SK-N-SH (cell line): ENCODE measurements around the gene CCDC6. TPM values are rescaled to one million over a fixed set of nuclear protein-coding genes. Genes with fewer than 3 reads are reported as not detected.
"Not testable (repeated sequence)": the region's sequence is repeated elsewhere in the genome, so short reads cannot be mapped to it uniquely, and the experiment has no call there.

Experiments used
- CTCF ChIA-PET: fragments of 300-600, 350-600 bp; formaldehyde crosslinking; extraction: SDS; loops from one replicate; lab custom pipeline; 2021; lab: Yijun Ruan, JAX
- POLR2A ChIA-PET: fragments of 350-600 bp; sonication (Branson Sonifier 250); formaldehyde crosslinking; extraction: SDS; loops from one replicate; lab custom pipeline; 2020; ENCODE audit warnings: antibody characterized with exemption, inconsistent platforms; lab: Yijun Ruan, JAX
- DNase-seq: peaks from one replicate; pipeline ENCODE4 v3.0.0; 2012
- H2AFZ ChIP-seq: fragments of 200-600 bp; sonication (generic); 2 replicates; pipeline ENCODE4 v1.8.1; 2016; ENCODE audit warnings: antibody characterized with exemption, mild to moderate bottlenecking, low read depth
- H3F3A ChIP-seq: fragments of 200-600 bp; sonication (generic); replicated peaks from 2 replicates; pipeline ENCODE3; 2016; ENCODE audit warnings: antibody characterized with exemption, mild to moderate bottlenecking; ENCODE audit not compliant: insufficient read depth
- H3K27ac ChIP-seq, 2 experiments: fragments of 200-500 bp in 1 of 2; fragments of 200-600 bp in 1 of 2; sonication (Bioruptor generic) in 1 of 2; sonication (generic), shearing (Covaris generic) in 1 of 2; 2 replicates each; pipeline versions ENCODE4 v1.5.1 to v1.6.1; 2014 to 2016; ENCODE audit warnings: low read depth in 2 of 2, inconsistent platforms in 1 of 2, low read length in 1 of 2, mild to moderate bottlenecking in 1 of 2, mixed read lengths in 1 of 2
- H3K27me3 ChIP-seq: fragments of 200-600 bp; sonication (generic), shearing (Covaris generic); 2 replicates; pipeline ENCODE4 v1.6.1; 2016; ENCODE audit warnings: mixed run types; ENCODE audit not compliant: insufficient read depth
- H3K36me3 ChIP-seq, 2 experiments: fragments of 200-500 bp in 1 of 2; fragments of 200-600 bp in 1 of 2; sonication (Bioruptor generic) in 1 of 2; sonication (generic) in 1 of 2; replicated peaks in 1 of 2; 2 replicates each; pipeline versions ENCODE3 to v1.5.1; 2014 to 2016; ENCODE audit warnings: low read length in 1 of 2, mild to moderate bottlenecking in 1 of 2; ENCODE audit not compliant: insufficient read depth in 2 of 2, control insufficient read depth in 1 of 2
- H3K4me1 ChIP-seq, 2 experiments: fragments of 200-500 bp in 1 of 2; fragments of 200-600 bp in 1 of 2; sonication (Bioruptor generic) in 1 of 2; sonication (generic), shearing (Covaris generic) in 1 of 2; 2 replicates each; pipeline versions ENCODE4 v1.5.1 to v1.6.1; 2014 to 2016; ENCODE audit warnings: low read depth in 1 of 2, low read length in 1 of 2, mixed run types in 1 of 2; ENCODE audit not compliant: insufficient read depth in 2 of 2, control insufficient read depth in 1 of 2
- H3K4me2 ChIP-seq: fragments of 200-600 bp; sonication (generic), shearing (Covaris generic); 2 replicates; pipeline ENCODE4 v1.6.1; 2017; ENCODE audit warnings: mixed run types
- H3K4me3 ChIP-seq, 2 experiments: fragments of 200-500 bp in 1 of 2; fragments of 200-600 bp in 1 of 2; sonication (Bioruptor generic) in 1 of 2; sonication (generic), shearing (Covaris generic) in 1 of 2; 2 replicates each; pipeline versions ENCODE4 v1.5.1 to v1.8.1; 2014 to 2016; ENCODE audit warnings: low read depth in 2 of 2, inconsistent platforms in 1 of 2, low read length in 1 of 2, mild to moderate bottlenecking in 1 of 2, mixed read lengths in 1 of 2, moderate library complexity in 1 of 2
- H3K79me2 ChIP-seq: fragments of 200-600 bp; sonication (generic); 2 replicates; pipeline ENCODE4 v1.8.1; 2017; ENCODE audit warnings: mild to moderate bottlenecking; ENCODE audit not compliant: insufficient read depth
- H3K9ac ChIP-seq: fragments of 200-600 bp; sonication (generic); 2 replicates; pipeline ENCODE4 v1.6.1; 2017; ENCODE audit warnings: mixed run types
- H3K9me2 ChIP-seq: fragments of 200-600 bp; sonication (generic); 2 replicates; pipeline ENCODE4 v1.6.1; 2017; ENCODE audit warnings: mixed run types
- H3K9me3 ChIP-seq: fragments of 200-600 bp; sonication (generic); 2 replicates; pipeline ENCODE4 v1.6.1; 2017; ENCODE audit warnings: mixed run types, mild to moderate bottlenecking, moderate library complexity
- H4K20me1 ChIP-seq: fragments of 200-600 bp; sonication (generic); 2 replicates; pipeline ENCODE4 v1.6.1; 2017; ENCODE audit warnings: mild to moderate bottlenecking, mixed run types; ENCODE audit not compliant: insufficient read depth
- CHD2 ChIP-seq: fragments of 150-350 bp; IDR thresholded peaks from 2 replicates; pipeline ENCODE4 v1.6.1; 2018; ENCODE audit warnings: low read length; ENCODE audit not compliant: partially characterized antibody
- ELF1 ChIP-seq: IDR thresholded peaks from 2 replicates; pipeline ENCODE4 v1.4.0; 2012
- EP300 ChIP-seq, 2 experiments: IDR thresholded peaks; 2 replicates each; pipeline versions ENCODE4 v1.4.0 to v1.6.1; 2012; ENCODE audit warnings: borderline replicate concordance in 1 of 2, low read depth in 1 of 2, low read length in 1 of 2
- EZH2phosphoT487 ChIP-seq: fragments of 200-600 bp; sonication (generic); IDR thresholded peaks from 2 replicates; pipeline ENCODE4 v1.6.1; 2017; ENCODE audit warnings: low read depth, mixed run types, mild to moderate bottlenecking, antibody characterized with exemption, moderate library complexity, borderline replicate concordance
- FOSL2 ChIP-seq: IDR thresholded peaks from 2 replicates; pipeline ENCODE4 v1.4.0; 2012; ENCODE audit warnings: low read depth, mild to moderate bottlenecking, moderate library complexity, borderline replicate concordance
- GATA2 ChIP-seq: sonication (generic); formaldehyde crosslinking; IDR thresholded peaks from 2 replicates; pipeline ENCODE4 v1.5.0; 2020; ENCODE audit warnings: mild to moderate bottlenecking, missing genetic modification reagents
- JUND ChIP-seq: IDR thresholded peaks from 2 replicates; pipeline ENCODE4 v1.4.0; 2012
- NFIC ChIP-seq: IDR thresholded peaks from 2 replicates; pipeline ENCODE4 v1.4.0; 2012; ENCODE audit warnings: borderline replicate concordance
- NRF1 ChIP-seq: IDR thresholded peaks from 2 replicates; pipeline ENCODE4 v1.6.1; 2012; ENCODE audit warnings: low read depth, mild to moderate bottlenecking, low read length
- RCOR1 ChIP-seq: fragments of 150-350 bp; IDR thresholded peaks from 2 replicates; pipeline ENCODE4 v1.6.1; 2017; ENCODE audit warnings: antibody characterized with exemption, low read length
- RFX5 ChIP-seq: IDR thresholded peaks from 2 replicates; pipeline ENCODE4 v1.6.1; 2012; ENCODE audit warnings: mild to moderate bottlenecking, improper control_type of control experiment, low read length
- RXRA ChIP-seq: IDR thresholded peaks from 2 replicates; pipeline ENCODE4 v1.4.0; 2012; ENCODE audit warnings: low read depth, mild to moderate bottlenecking, borderline replicate concordance
- SIN3A ChIP-seq: IDR thresholded peaks from 2 replicates; pipeline ENCODE4 v1.6.1; 2012; ENCODE audit warnings: low read depth, mild to moderate bottlenecking, low read length, moderate library complexity, borderline replicate concordance
- TAF1 ChIP-seq: IDR thresholded peaks from 2 replicates; pipeline ENCODE4 v1.6.1; 2012; ENCODE audit warnings: low read depth, mild to moderate bottlenecking, low read length, moderate library complexity, borderline replicate concordance
- TCF12 ChIP-seq: IDR thresholded peaks from 2 replicates; pipeline ENCODE4 v1.4.0; 2012
- YY1 ChIP-seq: IDR thresholded peaks from 2 replicates; pipeline ENCODE4 v1.4.0; 2012; ENCODE audit warnings: low read depth, mild to moderate bottlenecking
- WGBS: methylation state at CpG from one replicate; pipeline ENCODE4 v1.1.6; 2017; ENCODE audit warnings: low lambda C conversion rate; 5-methylcytosine and 5-hydroxymethylcytosine counted together
- polyA plus RNA-seq, 3 experiments: library from polyadenylated mRNA; depleted of rRNA; stranded (reverse); fragments of >200 nt; gene quantifications; 2 replicates each; pipeline ENCODE4 v1.2.3, GENCODE V29; 2012
- TF ChIP-seq, protein P1 (sequence below): fragments of 150-350 bp; IDR thresholded peaks from 2 replicates; pipeline ENCODE4 v1.6.1; 2017; ENCODE audit warnings: antibody characterized with exemption, low read length, low read depth, borderline replicate concordance
- TF ChIP-seq, protein P2 (sequence below): fragments of 150-350 bp; IDR thresholded peaks from 2 replicates; pipeline ENCODE4 v1.6.1; 2016; ENCODE audit warnings: mild to moderate bottlenecking, low read depth, low read length

The CCDC6 gene
- polyA plus RNA-seq, 1 of the 3 experiments (the other 2 are of a cell fraction), result 10.8 TPM

DNA sequence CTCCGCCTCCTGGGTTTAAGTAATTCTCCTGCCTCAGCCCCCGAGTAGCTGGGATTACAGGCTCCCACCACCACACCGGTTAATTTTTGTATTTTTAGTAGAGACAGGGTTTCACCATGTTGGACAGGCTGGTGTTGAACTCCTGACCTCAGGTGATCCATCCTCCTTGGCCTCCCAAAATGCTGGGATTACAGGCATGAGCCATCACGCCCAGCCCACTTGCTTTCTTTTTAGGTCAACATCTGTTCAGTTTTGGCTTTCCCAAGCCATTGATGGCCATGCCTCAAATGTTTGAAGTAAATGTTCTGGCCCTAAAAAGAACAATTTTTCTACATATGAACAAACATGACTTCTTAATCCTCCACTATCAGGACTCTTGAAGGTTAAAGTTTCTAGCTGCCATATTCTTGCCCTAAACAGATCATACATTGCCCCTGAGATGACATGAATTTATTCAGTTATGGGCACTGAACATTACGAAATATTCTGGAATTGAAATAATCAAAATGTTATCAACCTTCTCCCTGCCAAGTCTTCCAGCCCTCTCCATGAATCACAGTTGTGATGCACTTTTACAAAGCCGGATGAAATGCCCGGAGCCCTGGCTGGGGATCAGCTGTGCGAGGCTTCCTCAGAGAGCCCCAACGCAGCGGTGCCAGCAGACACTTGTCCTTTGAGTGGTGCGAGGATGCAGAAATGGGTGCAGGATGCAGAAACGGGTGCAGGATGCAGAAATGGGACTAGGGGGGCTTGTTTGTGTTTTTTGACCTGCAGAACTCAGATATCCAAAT, 156.0 kb downstream of the CCDC6 start (continued):
- TF ChIP-seq JUND, result no peak
- TF ChIP-seq EZH2phosphoT487, result no peak
- TF ChIP-seq NRF1, result no peak
- no peak for TF ChIP-seq ELF1
- TF ChIP-seq GATA2 (CRISPR knock-in tag), result no peak
- TF ChIP-seq, protein P1, sequence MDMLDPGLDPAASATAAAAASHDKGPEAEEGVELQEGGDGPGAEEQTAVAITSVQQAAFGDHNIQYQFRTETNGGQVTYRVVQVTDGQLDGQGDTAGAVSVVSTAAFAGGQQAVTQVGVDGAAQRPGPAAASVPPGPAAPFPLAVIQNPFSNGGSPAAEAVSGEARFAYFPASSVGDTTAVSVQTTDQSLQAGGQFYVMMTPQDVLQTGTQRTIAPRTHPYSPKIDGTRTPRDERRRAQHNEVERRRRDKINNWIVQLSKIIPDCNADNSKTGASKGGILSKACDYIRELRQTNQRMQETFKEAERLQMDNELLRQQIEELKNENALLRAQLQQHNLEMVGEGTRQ, result no peak
- no peak for TF ChIP-seq NFIC

DNA sequence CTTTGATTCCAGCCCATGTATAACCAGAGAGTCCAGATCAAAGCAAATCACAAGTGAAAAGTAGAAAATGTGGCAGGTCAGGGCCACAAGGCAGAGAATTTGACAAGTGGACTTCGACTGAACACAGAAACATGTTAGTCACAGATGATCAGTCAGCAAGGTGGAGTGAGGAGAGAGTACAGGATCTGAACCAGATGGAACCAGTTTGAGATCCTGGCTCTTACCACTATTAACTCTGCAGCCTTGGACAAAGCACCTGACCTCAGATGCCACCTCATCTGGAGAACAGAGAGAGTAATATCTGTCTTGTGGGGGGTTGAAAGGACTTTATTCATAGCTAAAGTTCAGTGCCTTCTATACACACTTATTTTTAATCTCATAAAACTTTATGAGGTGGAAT, 157.5 kb downstream of the CCDC6 start:
- H3K4me2 ChIP-seq, result no peak overlapping the region
- H3K9ac ChIP-seq, result no peak overlapping the region
- no peaks in the 10 kb centered on the region for H3K36me3 ChIP-seq
- H3K4me1 ChIP-seq, result no peaks in the 10 kb centered on the region
- H3K27me3 ChIP-seq, result no peaks in the 10 kb centered on the region; the same call in 1 of the 2 replicates
- TF ChIP-seq RCOR1, result no peak
- no peak for TF ChIP-seq EP300 (IDR thresholded peaks at IDR 0.05; ENCODE audit: borderline replicate concordance in 1 of 2, low read depth in 1 of 2, low read length in 1 of 2)
- no peak for TF ChIP-seq TCF12
- TF ChIP-seq NRF1, result no peak
- no peak for TF ChIP-seq JUND
- TF ChIP-seq YY1, result no peak
- no peak for TF ChIP-seq TAF1
- WGBS, result 23% methylated on average over 1 of the region's 1 CpG
- H3K4me3 ChIP-seq, result no peak overlapping the region
- H3K9me2 ChIP-seq, result no peaks in the 10 kb centered on the region
- H3K27ac ChIP-seq, result no peak overlapping the region
- no peaks in the 10 kb centered on the region for H3K79me2 ChIP-seq
- H4K20me1 ChIP-seq, result no peaks in the 10 kb centered on the region
- no peak for DNase-seq
- ChIA-PET POLR2A (no interaction called here), CTCF (no interaction called here)
- no peaks in the 10 kb centered on the region for H3K9me3 ChIP-seq
- no peak overlapping the region for H2AFZ ChIP-seq
- H3F3A ChIP-seq, result no peaks in the 10 kb centered on the region

DNA sequence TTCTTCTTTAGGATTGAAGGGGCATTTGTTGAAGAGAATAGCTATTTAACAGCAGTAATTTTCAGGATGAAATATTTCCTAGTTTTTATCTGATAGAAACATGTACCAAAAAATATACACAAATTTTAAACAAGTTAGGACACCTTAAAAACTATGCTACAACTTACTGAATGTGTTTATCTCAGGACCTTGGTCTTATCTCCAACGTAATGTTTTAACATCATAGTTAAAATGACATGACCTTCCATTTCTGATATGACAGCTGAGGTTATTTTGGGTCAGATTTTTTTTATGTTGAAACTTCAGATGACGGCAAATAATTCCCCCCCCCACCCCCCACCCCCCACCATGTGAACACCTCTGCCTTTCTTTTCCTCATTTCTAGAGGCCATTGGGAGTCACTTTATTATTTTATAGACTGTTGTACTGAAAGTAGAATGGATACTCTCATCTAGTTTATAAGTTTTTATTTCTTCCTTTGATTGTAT, 161.1 kb downstream of the CCDC6 start:
- no peaks in the 10 kb centered on the region for H3K79me2 ChIP-seq
- no peaks in the 10 kb centered on the region; the same call in 1 of the 2 replicates for H3K27me3 ChIP-seq
- H4K20me1 ChIP-seq, result no peaks in the 10 kb centered on the region
- H3K4me2 ChIP-seq, result no peak overlapping the region
- no peaks in the 10 kb centered on the region for H3K9me2 ChIP-seq
- no peaks in the 10 kb centered on the region for H3F3A ChIP-seq
- no peak overlapping the region for H3K4me3 ChIP-seq
- CTCF ChIA-PET, result no interaction called here
- WGBS, result 90% methylated on average over 2 of the region's 2 CpGs
- POLR2A ChIA-PET, result no interaction called here
- no peak for DNase-seq
- TF ChIP-seq, protein P2, sequence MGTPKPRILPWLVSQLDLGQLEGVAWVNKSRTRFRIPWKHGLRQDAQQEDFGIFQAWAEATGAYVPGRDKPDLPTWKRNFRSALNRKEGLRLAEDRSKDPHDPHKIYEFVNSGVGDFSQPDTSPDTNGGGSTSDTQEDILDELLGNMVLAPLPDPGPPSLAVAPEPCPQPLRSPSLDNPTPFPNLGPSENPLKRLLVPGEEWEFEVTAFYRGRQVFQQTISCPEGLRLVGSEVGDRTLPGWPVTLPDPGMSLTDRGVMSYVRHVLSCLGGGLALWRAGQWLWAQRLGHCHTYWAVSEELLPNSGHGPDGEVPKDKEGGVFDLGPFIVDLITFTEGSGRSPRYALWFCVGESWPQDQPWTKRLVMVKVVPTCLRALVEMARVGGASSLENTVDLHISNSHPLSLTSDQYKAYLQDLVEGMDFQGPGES, result no peak
- no peak for TF ChIP-seq SIN3A
- TF ChIP-seq EZH2phosphoT487, result no peak
- TF ChIP-seq GATA2 (CRISPR knock-in tag), result no peak
- no peak for TF ChIP-seq CHD2
- TF ChIP-seq FOSL2, result no peak
- no peak for TF ChIP-seq RXRA
- no peak for TF ChIP-seq RFX5
- TF ChIP-seq, all 33 proteins: peak for 0
- H3K9me3 ChIP-seq, result no peaks in the 10 kb centered on the region
- no peaks in the 10 kb centered on the region for H3K36me3 ChIP-seq
- no peak overlapping the region for H3K9ac ChIP-seq
- no peak overlapping the region for H2AFZ ChIP-seq
- no peak overlapping the region for H3K27ac ChIP-seq
- no peaks in the 10 kb centered on the region for H3K4me1 ChIP-seq

GRCh38 chr10:59744762-59745161, 161.6 kb downstream of the CCDC6 start:
- H3K27ac ChIP-seq, H3K9me3 ChIP-seq, H2AFZ ChIP-seq, H3K9ac ChIP-seq, H3K4me1 ChIP-seq, POLR2A ChIA-PET, H3K79me2 ChIP-seq, H3K36me3 ChIP-seq, H3F3A ChIP-seq, H3K27me3 ChIP-seq, H3K9me2 ChIP-seq, H3K4me3 ChIP-seq, DNase-seq, H3K4me2 ChIP-seq, CTCF ChIA-PET, H4K20me1 ChIP-seq: not testable (repeated sequence)
- 56% methylated on average over 6 of the region's 6 CpGs for WGBS
